WTC11 (cell line): ENCODE results near the gene ZNF581.

Experiments
- E2F1 ChIP-seq: sonication (generic); formaldehyde crosslinking; IDR thresholded peaks from 2 replicates; pipeline ENCODE4 v1.8.0; 2022; ENCODE audit warnings: mild to moderate bottlenecking, missing genetic modification reagents
- ESRRA ChIP-seq: sonication (generic); formaldehyde crosslinking; IDR thresholded peaks from 2 replicates; pipeline ENCODE4 v1.8.1; 2022; ENCODE audit warnings: mild to moderate bottlenecking, missing genetic modification reagents, borderline replicate concordance
- FOXP1 ChIP-seq: sonication (generic); formaldehyde crosslinking; IDR thresholded peaks from 2 replicates; pipeline ENCODE4 v1.8.0; 2022; ENCODE audit warnings: missing genetic modification reagents, mild to moderate bottlenecking, moderate library complexity, borderline replicate concordance
- GRHL2 ChIP-seq: fragments of 250-450 bp; sonication (Bioruptor Pico); IDR thresholded peaks from 2 replicates; pipeline ENCODE4 v1.8.0; 2022; ENCODE audit warnings: mild to moderate bottlenecking, moderate library complexity; ENCODE audit not compliant: insufficient replicate concordance, severe bottlenecking
- HMGA2 ChIP-seq: fragments of 250-450 bp; sonication (Bioruptor Pico); IDR thresholded peaks from 2 replicates; pipeline ENCODE4 v1.4.0; 2021; ENCODE audit warnings: mild to moderate bottlenecking, moderate library complexity
- KAT7 ChIP-seq: sonication (generic); formaldehyde crosslinking; IDR thresholded peaks from 2 replicates; pipeline ENCODE4 v1.8.1; 2023; ENCODE audit warnings: missing genetic modification reagents, mild to moderate bottlenecking, borderline replicate concordance
- TEAD1 ChIP-seq: sonication (generic); formaldehyde crosslinking; IDR thresholded peaks from 2 replicates; pipeline ENCODE4 v1.8.0; 2022; ENCODE audit warnings: mild to moderate bottlenecking, missing genetic modification reagents
- TEAD4 ChIP-seq: sonication (generic); formaldehyde crosslinking; IDR thresholded peaks from 2 replicates; pipeline ENCODE4 v1.8.0; 2022; ENCODE audit warnings: mild to moderate bottlenecking, missing genetic modification reagents
- ZNF138 ChIP-seq: sonication (generic); formaldehyde crosslinking; conservative IDR thresholded peaks from 2 replicates; pipeline ENCODE4 v1.8.1; 2022; ENCODE audit warnings: mild to moderate bottlenecking, moderate library complexity, missing genetic modification reagents
- ZNF512 ChIP-seq: sonication (generic); formaldehyde crosslinking; IDR thresholded peaks from 2 replicates; pipeline ENCODE4 v1.8.1; 2022; ENCODE audit warnings: missing genetic modification reagents, borderline replicate concordance
- TF ChIP-seq, protein P1 (sequence below): fragments of 200-600 bp; IDR thresholded peaks from 2 replicates; pipeline ENCODE4 v1.8.0; 2022; ENCODE audit warnings: antibody characterized with exemption

DNA sequence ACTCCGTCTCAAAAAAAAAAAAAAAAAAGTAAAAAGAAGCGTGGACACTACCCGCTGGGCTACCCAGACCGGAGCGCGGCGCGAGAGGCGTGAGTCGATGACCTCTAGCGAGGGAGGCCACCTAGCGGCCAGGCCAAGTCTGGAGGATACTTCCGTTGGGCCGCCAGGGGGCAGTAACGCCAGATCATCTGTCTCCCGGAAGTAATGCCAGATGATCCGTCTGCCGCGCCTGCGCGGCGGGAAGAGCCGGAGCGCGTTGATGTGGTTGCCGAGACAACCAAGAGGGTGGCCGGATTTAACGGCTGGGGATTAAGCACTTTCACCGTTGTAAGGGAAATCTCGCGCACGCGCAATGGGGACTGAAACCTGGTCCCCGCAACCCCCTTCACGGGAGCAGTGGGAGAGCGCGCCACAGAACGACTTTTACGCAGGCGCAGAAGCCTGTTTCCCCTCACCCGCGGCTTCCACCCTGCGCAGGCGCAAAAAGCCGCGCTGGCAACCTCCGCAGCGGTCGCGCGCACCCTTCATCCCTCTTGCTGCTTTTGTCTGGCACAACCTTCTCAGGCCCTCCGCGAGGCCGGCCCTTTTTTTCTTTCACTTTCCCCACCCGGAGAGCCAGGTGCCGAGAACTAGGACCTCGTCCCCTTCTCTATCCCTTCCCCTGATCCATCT, 10.3 kb downstream of the ZNF581 start:
- TF ChIP-seq, protein P1, sequence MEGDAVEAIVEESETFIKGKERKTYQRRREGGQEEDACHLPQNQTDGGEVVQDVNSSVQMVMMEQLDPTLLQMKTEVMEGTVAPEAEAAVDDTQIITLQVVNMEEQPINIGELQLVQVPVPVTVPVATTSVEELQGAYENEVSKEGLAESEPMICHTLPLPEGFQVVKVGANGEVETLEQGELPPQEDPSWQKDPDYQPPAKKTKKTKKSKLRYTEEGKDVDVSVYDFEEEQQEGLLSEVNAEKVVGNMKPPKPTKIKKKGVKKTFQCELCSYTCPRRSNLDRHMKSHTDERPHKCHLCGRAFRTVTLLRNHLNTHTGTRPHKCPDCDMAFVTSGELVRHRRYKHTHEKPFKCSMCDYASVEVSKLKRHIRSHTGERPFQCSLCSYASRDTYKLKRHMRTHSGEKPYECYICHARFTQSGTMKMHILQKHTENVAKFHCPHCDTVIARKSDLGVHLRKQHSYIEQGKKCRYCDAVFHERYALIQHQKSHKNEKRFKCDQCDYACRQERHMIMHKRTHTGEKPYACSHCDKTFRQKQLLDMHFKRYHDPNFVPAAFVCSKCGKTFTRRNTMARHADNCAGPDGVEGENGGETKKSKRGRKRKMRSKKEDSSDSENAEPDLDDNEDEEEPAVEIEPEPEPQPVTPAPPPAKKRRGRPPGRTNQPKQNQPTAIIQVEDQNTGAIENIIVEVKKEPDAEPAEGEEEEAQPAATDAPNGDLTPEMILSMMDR: peak; percentile 91
- TF ChIP-seq ESRRA (CRISPR knock-in tag) (no peak), HMGA2 (CRISPR knock-in tag) (no peak), FOXP1 (CRISPR knock-in tag) (no peak), KAT7 (CRISPR knock-in tag) (no peak), GRHL2 (CRISPR knock-in tag) (no peak), ZNF138 (CRISPR knock-in tag) (no peak), E2F1 (CRISPR knock-in tag) (no peak), TEAD1 (CRISPR knock-in tag) (peak; percentile 59; the same call in 1 of the 2 replicates), TEAD4 (no peak), ZNF512 (no peak)
